ENCODE data around the gene FAM98B.

- TF ChIP-seq CTCF (IDR thresholded peaks at IDR 0.05) (no peak), POLR2A (IDR thresholded peaks at IDR 0.05) (no peak)
Observed at GRCh38 chr15:38526158-38526557, 72.2 kb downstream of the FAM98B start.

Data from testis (tissue), 2 donors.